ENCODE data around the gene CAST.

The CAST gene

DNA sequence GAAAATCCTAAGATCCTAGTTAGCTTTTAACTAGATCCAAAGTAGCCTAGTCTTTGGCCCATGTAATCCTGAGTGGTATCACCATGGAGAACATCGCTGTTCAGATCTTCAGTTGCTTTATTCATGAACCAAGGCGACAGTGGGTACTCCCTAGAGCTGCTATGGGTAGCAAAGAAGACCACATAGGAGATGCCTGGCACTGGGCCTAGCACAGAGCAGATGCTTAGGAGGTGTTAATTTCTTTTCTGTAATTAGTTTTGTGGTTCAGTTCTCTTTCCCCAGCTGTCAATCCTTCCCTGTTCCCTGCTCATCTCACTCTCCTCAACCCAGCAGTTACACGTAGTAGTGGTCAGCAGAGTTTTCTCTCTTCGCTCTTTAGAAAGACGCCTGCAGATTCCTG, 9.3 kb downstream of the CAST start:
- DNase-seq: no peak

- no peak for DNase-seq
These were observed 11.0 kb downstream of the CAST start for GRCh38 chr5:96673127-96673526.

GRCh38 chr5:96675882-96676281, 13.7 kb downstream of the CAST start:
- no peak for DNase-seq

DNA sequence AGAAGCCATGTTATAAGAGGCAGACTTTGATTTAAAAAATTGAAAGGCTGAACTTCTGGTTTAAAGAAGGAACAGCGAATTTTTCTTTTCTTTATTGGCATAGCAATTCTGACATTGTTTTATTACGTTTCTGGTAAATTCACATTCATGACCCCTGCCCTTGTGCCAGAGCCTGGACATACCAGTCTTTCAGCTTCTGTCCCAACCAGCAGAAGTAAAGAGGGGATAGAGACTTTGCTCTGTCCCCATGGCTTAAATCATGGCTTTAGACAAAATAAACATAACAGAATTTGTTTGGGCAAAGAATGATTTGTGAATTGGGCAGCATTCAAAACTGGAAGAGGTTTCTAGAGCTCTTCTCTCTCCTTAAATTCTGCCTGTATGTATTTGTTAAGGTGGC, 15.3 kb downstream of the CAST start:
- no peak for DNase-seq

DNA sequence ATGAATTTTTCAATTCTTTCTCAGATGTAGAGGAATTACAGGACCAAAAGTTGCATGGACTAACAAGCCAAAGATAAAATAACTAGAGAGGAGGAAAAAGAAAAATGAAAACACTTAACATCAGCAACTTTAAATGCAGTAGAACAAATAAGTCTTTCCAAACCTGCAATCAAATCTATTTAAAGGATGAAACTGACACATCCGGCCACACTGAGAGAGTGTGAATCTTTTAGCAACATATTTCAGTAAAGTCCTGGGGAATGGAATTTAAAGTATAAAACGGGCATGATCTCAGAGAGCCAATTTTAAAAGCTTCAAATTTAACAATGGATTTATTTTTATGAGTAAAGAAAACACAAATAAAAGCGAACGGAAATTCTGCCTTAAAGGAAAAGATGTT, 17.1 kb downstream of the CAST start:
- DNase-seq: no peak

- DNase-seq: no peak
These were observed 18.7 kb downstream of the CAST start for GRCh38 chr5:96680759-96681470.

DNA sequence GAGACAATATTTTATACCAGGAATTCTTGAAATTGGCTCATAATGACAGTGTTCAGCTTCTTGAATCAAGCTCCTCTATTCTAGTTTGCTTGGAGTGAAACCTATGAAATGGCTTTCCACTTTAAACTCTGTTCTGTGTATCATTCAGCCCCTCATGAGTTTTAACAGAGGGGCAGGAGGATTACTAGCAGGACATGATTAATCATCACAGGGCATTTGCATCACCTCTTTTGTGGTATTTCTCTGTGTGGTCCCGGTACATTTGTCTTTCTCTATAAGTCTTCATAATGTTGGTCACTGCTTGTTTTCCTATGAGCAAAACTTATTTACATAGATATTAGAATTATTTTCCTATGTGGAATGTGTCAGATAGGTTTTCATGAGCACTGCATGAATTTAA, 21.2 kb downstream of the CAST start:
- no peak for DNase-seq

GRCh38 chr5:96683810-96684209, 21.6 kb downstream of the CAST start:
- no peak for DNase-seq

- no peak for DNase-seq
These were observed 24.9 kb downstream of the CAST start for GRCh38 chr5:96687080-96687479.

- DNase-seq: peak in 1 of 14 donors; percentile 6
These were observed 25.8 kb downstream of the CAST start for GRCh38 chr5:96687812-96688453.

GRCh38 chr5:96690861-96691260, 28.7 kb downstream of the CAST start:
- DNase-seq: no peak

DNA sequence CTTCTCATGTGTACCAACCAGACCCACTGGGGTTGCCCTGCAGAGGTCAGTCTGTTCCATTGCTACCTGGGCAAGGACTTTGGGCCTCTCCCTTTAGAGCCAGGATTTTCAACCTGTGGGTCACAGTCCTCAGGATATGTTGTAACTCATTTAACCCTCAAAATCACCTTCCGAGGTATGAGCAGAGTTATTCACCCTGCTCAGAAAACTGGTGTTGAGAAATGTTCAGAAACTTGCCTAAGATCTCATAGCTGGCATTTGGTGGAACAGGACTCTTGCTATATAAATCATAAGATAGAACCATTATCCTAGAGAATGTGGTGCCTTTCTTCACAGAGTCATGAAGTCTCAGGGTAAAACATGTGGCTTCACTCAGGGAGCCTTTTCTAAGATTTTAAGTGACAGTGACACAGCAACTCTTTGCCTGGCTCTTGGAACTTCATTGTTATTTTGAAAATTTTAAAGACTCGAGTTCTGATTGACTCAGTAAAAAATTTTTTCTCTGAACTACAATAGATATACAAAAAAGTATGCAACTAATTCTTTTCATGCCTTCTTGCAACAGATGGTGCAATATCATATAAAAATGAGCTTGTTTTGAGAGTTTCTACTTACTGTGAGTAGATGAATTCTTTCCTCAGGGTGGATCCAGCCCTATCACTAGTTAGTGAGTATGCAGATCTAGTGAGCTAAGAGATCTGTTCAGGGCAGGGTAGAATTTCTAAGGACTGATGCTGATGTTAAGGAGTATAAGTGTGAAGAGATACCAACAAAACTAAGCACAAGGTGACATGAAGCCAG, 29.5 kb downstream of the CAST start:
- no peak for DNase-seq

DNA sequence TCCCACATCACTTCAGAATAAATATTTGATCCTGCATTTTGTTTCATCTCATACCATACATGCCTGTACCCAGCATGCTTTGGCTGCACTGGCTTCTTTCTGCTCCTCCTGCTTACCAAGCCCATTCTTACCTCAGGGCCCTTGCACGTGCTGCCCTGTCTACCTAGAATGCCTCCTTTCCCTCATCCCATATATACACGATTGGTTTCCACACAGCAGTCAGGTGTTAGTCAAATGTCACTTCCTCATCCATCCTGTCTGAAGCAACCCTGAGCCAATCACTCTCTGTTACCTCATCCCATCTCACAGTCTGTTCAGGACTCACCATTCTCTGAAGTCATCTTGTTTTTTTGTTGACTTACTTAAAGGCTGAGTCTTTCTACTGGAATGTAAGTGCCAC, 30.3 kb downstream of the CAST start:
- DNase-seq: no peak

DNA sequence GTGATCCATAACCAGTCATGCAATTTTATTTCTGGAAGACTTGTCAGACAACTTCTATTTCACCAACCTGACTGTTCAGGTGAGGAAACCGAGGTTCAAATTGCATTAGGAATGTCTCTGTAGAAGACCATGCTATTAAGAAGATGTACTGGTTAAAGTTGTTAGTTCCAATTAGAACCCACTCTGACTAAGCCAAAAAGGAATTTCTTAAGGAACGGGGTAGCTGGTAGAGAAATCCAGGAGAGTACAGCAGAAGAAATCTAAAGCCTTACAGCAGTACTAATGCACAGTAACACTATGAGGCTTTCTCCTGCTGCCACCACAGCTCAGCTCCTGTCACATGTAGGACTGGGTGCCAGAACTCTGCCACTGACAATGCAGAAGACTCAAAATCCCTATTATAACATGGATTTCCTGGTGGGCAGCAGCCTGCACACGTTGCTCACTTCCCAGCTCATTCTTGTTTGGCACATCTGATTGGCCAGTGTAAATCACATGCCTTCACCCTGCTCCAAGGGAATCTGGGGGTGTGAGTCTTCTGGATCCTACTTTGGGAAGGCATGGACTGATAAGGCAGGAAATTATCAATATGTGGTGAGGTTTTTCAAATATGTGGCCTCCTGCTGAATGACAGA, 37.1 kb downstream of the CAST start:
- DNase-seq: peak in 1 of 14 donors; percentile 11

GRCh38 chr5:96702503-96703383, 40.6 kb downstream of the CAST start:
- peak; percentile 26 to 95 (median 85) for DNase-seq

GRCh38 chr5:96703384-96703920, 41.3 kb downstream of the CAST start:
- peak in 1 of 14 donors; percentile 37 for DNase-seq

DNA sequence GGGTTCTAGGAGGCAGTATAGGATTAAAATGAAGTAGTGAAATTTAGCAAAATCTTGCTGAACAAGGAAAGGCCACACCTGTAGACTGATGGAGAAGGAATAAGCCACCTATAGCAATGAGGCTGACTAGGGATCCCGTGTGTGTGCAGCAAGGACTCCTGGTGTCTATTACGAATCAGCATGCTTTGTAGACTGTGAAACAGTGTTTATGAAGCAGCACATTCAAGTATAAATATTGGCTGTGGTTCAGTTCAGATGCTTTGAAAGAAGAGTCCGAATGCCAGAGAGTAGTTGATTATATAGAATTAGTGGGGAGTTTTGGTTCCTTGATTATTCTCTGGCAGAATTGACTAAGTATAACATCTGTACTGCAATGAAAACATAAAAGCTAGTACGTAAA, 41.8 kb downstream of the CAST start:
- no peak for DNase-seq

DNA sequence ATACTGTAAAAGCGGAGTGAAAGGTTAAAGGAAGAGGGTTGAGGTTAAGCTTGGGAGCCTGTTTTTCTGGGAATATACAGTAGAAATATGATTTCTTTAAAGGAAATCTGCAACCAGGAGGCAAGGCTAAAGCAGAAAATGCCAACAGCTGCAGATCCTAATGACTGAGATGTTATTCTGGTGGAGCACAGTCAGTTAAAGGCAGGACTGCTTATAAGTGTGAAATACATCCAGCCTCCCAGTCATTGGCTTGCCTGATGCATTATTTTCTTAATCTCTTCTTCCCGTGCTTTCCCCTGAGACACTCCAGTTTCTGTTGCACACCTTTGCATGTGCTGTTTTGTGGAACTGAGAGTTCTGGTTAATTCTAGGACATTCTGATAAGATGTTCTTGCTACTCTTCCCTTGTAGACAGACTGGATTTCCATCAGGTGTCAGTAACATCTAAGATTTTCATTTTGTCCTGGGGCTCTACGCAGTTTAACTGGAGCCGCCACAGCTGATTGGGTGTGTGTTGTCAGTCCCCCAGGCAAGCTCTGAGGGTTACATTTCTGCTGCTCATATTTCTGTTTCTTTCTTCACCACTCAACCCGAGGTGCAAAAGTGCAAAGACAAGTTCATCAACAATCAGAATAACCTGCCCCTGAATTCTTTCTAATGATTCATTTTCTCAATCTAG, 44.4 kb downstream of the CAST start:
- no peak for DNase-seq

GRCh38 chr5:96708600-96708999, 46.4 kb downstream of the CAST start:
- DNase-seq: no peak

- no peak for DNase-seq
These were observed 47.1 kb downstream of the CAST start for GRCh38 chr5:96709152-96709821.

Measured in C1 segment of cervical spinal cord (tissue), 14 donors.